HEK293 (cell line): Measurements from ENCODE around the gene INHBB.
A peak's percentile ranks its signal among the peaks of the same experiment; 100 is the strongest.

Source experiments
- CTCF ChIA-PET: fragments of 350-600 bp; formaldehyde crosslinking; extraction: SDS; loops from one replicate; lab custom pipeline; 2021; ENCODE audit warnings: antibody characterized with exemption; lab: Yijun Ruan, JAX
- POLR2A ChIA-PET: fragments of 300-600 bp; formaldehyde crosslinking; extraction: SDS; loops from one replicate; lab custom pipeline; 2020; ENCODE audit warnings: antibody characterized with exemption, inconsistent platforms; lab: Yijun Ruan, JAX
- H3K27ac ChIP-seq: fragments of 200-500 bp; sonication (Bioruptor generic); 2 replicates; pipeline ENCODE4 v1.5.1; 2014; ENCODE audit warnings: low read depth, low read length, control low read depth, inconsistent platforms; ENCODE audit errors: extremely low read depth
- H3K36me3 ChIP-seq, 2 experiments: fragments of 200-500 bp in 1 of 2; sonication (Bioruptor generic) in 1 of 2; 1 replicate in 1 of 2; 2 replicates in 1 of 2; pipeline ENCODE4 v1.5.1; 2014 to 2017; ENCODE audit warnings: inconsistent platforms in 2 of 2, low read length in 2 of 2; ENCODE audit not compliant: control insufficient read depth in 2 of 2, insufficient read depth in 1 of 2
- H3K4me1 ChIP-seq: fragments of 200-500 bp; sonication (Bioruptor generic); 2 replicates; pipeline ENCODE4 v1.5.1; 2014; ENCODE audit warnings: mild to moderate bottlenecking, low read length, inconsistent platforms; ENCODE audit not compliant: control insufficient read depth, insufficient read depth
- H3K4me3 ChIP-seq: 2 replicates; pipeline ENCODE4 v1.5.1; 2011; ENCODE audit warnings: low read depth, mild to moderate bottlenecking, control low read depth, low read length, moderate library complexity
- H3K9me3 ChIP-seq: fragments of 200-500 bp; sonication (Bioruptor generic); 2 replicates; pipeline ENCODE4 v1.5.1; 2014; ENCODE audit warnings: low read depth, low read length, inconsistent platforms; ENCODE audit not compliant: control insufficient read depth, insufficient read depth
- ELK4 ChIP-seq: IDR thresholded peaks from 2 replicates; pipeline ENCODE4 v1.6.1; 2011; ENCODE audit warnings: mild to moderate bottlenecking, low read depth, low read length, borderline replicate concordance
- GLIS1 ChIP-seq: fragments of 450-650 bp; formaldehyde crosslinking; IDR thresholded peaks from 2 replicates; pipeline ENCODE4 v1.5.1; 2016; ENCODE audit warnings: missing biosample characterization, missing genetic modification characterization
- KLF9 ChIP-seq: fragments of 450-650 bp; formaldehyde crosslinking; IDR thresholded peaks from 2 replicates; pipeline ENCODE4 v1.5.1; 2016; ENCODE audit warnings: missing biosample characterization, missing genetic modification characterization, low read depth
- SETDB1 ChIP-seq: IDR thresholded peaks from one replicate; pipeline ENCODE4 v1.6.1; 2017; ENCODE audit warnings: mild to moderate bottlenecking, low read length, moderate library complexity, mixed read lengths; ENCODE audit not compliant: insufficient read length
- ZBTB1 ChIP-seq: fragments of 450-650 bp; formaldehyde crosslinking; IDR thresholded peaks from 2 replicates; pipeline ENCODE4 v1.5.1; 2016; ENCODE audit warnings: missing biosample characterization, missing genetic modification characterization
- ZIC2 ChIP-seq: fragments of 450-650 bp; formaldehyde crosslinking; IDR thresholded peaks from 2 replicates; pipeline ENCODE4 v1.5.1; 2016; ENCODE audit warnings: missing biosample characterization, missing genetic modification characterization
- ZNF133 ChIP-seq: fragments of 450-650 bp; formaldehyde crosslinking; IDR thresholded peaks from 2 replicates; pipeline ENCODE4 v1.5.1; 2016; ENCODE audit warnings: missing biosample characterization, missing genetic modification characterization
- ZNF211 ChIP-seq: fragments of 450-650 bp; formaldehyde crosslinking; IDR thresholded peaks from 2 replicates; pipeline ENCODE4 v1.5.1; 2016; ENCODE audit warnings: low read depth, missing biosample characterization, missing genetic modification characterization
- ZNF266 ChIP-seq: fragments of 450-650 bp; formaldehyde crosslinking; IDR thresholded peaks from 2 replicates; pipeline ENCODE4 v1.5.1; 2016; ENCODE audit warnings: missing biosample characterization, missing genetic modification characterization, low read depth
- ZNF354C ChIP-seq: fragments of 450-650 bp; formaldehyde crosslinking; IDR thresholded peaks from 2 replicates; pipeline ENCODE4 v1.5.1; 2016; ENCODE audit warnings: missing biosample characterization, missing genetic modification characterization, low read depth, borderline replicate concordance
- ZNF426 ChIP-seq: fragments of 450-650 bp; formaldehyde crosslinking; IDR thresholded peaks from 2 replicates; pipeline ENCODE4 v1.5.1; 2017; ENCODE audit warnings: missing biosample characterization, missing genetic modification characterization, mild to moderate bottlenecking, inconsistent platforms, moderate library complexity
- ZNF510 ChIP-seq: fragments of 450-650 bp; formaldehyde crosslinking; IDR thresholded peaks from 2 replicates; pipeline ENCODE4 v1.5.1; 2018; ENCODE audit warnings: mild to moderate bottlenecking, missing genetic modification characterization, missing biosample characterization; ENCODE audit not compliant: insufficient replicate concordance
- ZNF513 ChIP-seq: fragments of 450-650 bp; IDR thresholded peaks from 2 replicates; pipeline ENCODE4 v1.5.1; 2018; ENCODE audit warnings: missing biosample characterization, missing genetic modification characterization
- ZNF639 ChIP-seq: fragments of 450-650 bp; formaldehyde crosslinking; IDR thresholded peaks from 2 replicates; pipeline ENCODE4 v1.5.1; 2016; ENCODE audit warnings: missing biosample characterization, missing genetic modification characterization
- ZNF677 ChIP-seq: fragments of 450-650 bp; IDR thresholded peaks from 2 replicates; pipeline ENCODE4 v1.5.0; 2018; ENCODE audit warnings: missing biosample characterization, mild to moderate bottlenecking, missing genetic modification characterization, moderate library complexity
- ZNF707 ChIP-seq: fragments of 450-650 bp; formaldehyde crosslinking; IDR thresholded peaks from 2 replicates; pipeline ENCODE4 v1.5.1; 2016; ENCODE audit warnings: missing biosample characterization, missing genetic modification characterization
- TF ChIP-seq, protein P1 (sequence below): fragments of 450-650 bp; formaldehyde crosslinking; IDR thresholded peaks from 2 replicates; pipeline ENCODE4 v1.5.1; 2016; ENCODE audit warnings: missing biosample characterization, missing genetic modification characterization, borderline replicate concordance

The INHBB gene

GRCh38 chr2:120350801-120351320 lies 4.9 kb downstream of the INHBB start:
- no peak overlapping the region for H3K4me3 ChIP-seq
- no peaks in the 10 kb centered on the region for H3K9me3 ChIP-seq
- peaks cover 15% of the 10 kb centered on the region for H3K4me1 ChIP-seq
- TF ChIP-seq ZNF677 (tag by site-specific recombination), result no peak
- TF ChIP-seq ZNF266 (tag by site-specific recombination), result no peak
- TF ChIP-seq KLF9 (tag by site-specific recombination), result no peak
- TF ChIP-seq ZNF354C (tag by site-specific recombination), result no peak
- TF ChIP-seq, protein P1, sequence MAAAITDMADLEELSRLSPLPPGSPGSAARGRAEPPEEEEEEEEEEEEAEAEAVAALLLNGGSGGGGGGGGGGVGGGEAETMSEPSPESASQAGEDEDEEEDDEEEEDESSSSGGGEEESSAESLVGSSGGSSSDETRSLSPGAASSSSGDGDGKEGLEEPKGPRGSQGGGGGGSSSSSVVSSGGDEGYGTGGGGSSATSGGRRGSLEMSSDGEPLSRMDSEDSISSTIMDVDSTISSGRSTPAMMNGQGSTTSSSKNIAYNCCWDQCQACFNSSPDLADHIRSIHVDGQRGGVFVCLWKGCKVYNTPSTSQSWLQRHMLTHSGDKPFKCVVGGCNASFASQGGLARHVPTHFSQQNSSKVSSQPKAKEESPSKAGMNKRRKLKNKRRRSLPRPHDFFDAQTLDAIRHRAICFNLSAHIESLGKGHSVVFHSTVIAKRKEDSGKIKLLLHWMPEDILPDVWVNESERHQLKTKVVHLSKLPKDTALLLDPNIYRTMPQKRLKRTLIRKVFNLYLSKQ (tag by site-specific recombination), result no peak
- TF ChIP-seq ZNF639 (tag by site-specific recombination), result no peak
- TF ChIP-seq ZBTB1 (tag by site-specific recombination), result no peak
- TF ChIP-seq ZNF707 (tag by site-specific recombination), result no peak
- no peak for TF ChIP-seq ZNF211 (tag by site-specific recombination)
- TF ChIP-seq ELK4, result no peak
- TF ChIP-seq ZNF426 (tag by site-specific recombination), result no peak
- ChIA-PET CTCF (no interaction called here), POLR2A (no interaction called here)
- peaks cover 0 to 23% of the 10 kb centered on the region in 2 experiments; a peak in 1 of 3 replicates for H3K36me3 ChIP-seq
- H3K27ac ChIP-seq, result no peak overlapping the region

- H3K27ac ChIP-seq, result no peak overlapping the region
- H3K9me3 ChIP-seq, result no peaks in the 10 kb centered on the region
- CTCF ChIA-PET, result interaction anchor here (1.0 to 1.3 kb wide), 2 partner anchors 200 to 328 kb away, joined by 3 read pairs; no protein-coding TSS in a partner anchor
- peaks cover 0 to 23% of the 10 kb centered on the region in 2 experiments; a peak in 1 of 3 replicates for H3K36me3 ChIP-seq
- TF ChIP-seq SETDB1 (no peak), GLIS1 (0 out of 2 replicates have a peak, but pooled peaks have one; percentile 21), ZNF510 (tag by site-specific recombination) (no peak), ZNF513 (tag by site-specific recombination) (no peak), ZIC2 (peak; percentile 45), ZNF133 (tag by site-specific recombination) (no peak)
- POLR2A ChIA-PET, result no interaction called here
- H3K4me1 ChIP-seq, result peaks cover 9% of the 10 kb centered on the region
- no peak overlapping the region for H3K4me3 ChIP-seq
Observed at GRCh38 chr2:120352696-120353590, 7.0 kb downstream of the INHBB start.
